GM18868 (cell line): ENCODE data around the gene FGD4.

Source experiments
- ATAC-seq: cut with Tn5 transposase; IDR thresholded peaks from one replicate; pipeline ENCODE4 v1.9.1; 2021; ENCODE audit warnings: mild to moderate bottlenecking, moderate library complexity; ENCODE audit not compliant: unreplicated experiment

The FGD4 gene

DNA sequence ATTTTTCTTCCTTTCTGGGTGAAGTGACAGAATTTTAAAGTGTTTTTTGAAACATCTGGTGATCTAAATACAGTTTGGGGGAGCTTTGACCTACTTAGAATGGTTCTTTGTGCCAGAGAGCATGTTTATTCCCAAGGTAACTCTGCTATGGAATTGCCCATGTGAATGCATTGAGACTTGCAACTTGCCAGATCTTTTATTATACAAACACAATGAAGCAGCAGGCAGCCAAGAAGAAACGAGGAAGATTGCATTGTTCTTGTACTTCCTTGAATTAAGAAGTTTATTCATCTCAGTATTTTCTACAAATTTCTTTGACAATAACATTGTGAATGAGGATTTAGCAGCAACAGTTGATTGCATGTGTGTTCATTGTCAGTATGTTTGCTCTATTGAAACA lies 55.5 kb downstream of the FGD4 start:
- no peak for ATAC-seq

DNA sequence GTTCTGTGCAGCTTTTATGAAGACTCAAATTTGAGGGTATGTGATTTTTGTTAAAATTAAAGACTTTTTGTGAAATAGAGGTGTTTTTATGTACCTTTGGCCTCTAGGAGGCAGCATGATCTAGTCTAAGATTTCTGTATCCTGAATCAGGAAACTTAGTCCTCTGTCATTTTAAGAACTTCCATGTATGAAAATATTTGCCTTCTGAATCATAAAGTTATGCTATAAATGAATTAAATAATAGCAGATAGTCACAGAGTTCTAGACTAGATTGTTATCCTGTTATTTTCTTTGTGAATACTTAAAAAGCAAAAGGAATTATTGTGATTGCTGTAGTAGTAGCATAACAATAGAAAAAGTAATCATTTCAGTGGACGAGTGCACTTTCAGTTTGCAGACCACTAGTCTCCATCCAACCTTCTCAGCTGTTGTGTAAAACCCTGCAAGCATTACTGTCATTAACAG lies 56.3 kb downstream of the FGD4 start:
- ATAC-seq = peak; percentile 56

DNA sequence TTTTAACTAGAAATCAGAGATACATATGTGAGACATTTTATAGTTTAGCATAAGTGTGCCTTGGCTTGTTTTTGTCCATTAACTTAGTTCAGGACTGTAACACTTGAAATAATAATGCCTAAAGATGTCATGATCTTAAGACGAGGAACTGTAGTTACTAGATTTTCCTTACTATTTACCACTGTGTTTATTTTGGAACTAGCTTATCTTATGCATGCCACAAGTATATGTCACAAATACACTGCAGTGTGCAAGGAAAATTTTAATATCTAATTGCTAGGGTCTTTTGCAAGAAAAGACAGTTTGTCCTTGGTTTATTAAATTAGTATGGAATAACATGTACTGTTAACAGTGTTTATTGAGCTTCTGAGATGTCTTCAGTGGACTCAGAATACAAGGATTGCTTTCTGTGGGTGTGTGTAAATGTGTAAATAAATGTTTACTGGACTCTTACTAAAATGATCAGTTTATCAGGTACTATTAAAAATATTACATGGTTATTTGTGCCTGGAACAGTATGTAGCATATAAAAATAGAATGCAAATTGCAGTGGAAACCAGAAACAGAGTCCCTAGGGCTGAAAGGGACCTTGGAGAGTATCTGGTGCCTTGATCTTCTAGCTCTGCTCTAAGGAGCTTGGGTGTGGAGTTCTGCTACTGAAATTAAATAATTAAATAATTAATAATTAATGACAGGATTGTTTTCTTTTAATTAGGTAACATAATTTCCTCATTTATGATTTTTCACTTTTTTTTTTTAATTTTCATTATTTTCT lies 58.1 kb downstream of the FGD4 start:
- ATAC-seq = no peak

DNA sequence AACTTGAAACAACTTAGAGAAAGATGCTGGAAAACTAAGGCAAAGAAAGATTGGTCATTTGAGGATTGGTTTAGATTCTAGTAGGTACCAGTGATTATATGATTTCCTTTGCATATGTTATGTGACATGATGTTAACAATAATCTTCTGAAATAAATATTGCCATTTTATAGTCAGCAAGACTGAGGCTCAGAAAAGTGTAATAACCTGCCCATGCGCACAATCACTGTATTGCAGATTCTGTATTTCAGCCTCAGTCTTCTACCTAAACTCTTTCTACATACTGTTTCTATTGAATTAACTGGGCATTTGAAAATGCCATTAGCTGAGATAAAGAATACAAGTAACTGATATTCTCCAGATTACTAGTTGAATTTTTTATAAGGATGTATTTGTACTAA lies 61.3 kb downstream of the FGD4 start:
- ATAC-seq = no peak

DNA sequence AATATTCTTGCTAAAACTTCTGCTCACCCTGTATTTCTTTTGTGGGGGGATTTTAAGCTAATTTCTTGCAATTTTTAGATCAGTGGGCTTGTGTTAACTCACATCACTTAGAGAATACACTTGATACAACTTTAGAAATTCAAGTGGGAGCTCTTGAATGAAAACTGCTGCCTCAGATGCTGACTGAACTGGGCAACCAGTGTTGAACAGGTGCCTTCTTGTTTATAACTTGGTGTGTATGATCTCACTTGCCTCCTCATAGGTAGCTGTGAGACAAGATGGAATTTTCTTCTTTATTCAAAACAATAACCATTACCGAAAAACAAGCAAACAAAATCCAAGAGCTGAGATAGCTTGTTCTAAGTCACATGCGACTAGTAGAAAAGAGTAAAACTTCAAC lies 63.5 kb downstream of the FGD4 start:
- ATAC-seq = no peak

DNA sequence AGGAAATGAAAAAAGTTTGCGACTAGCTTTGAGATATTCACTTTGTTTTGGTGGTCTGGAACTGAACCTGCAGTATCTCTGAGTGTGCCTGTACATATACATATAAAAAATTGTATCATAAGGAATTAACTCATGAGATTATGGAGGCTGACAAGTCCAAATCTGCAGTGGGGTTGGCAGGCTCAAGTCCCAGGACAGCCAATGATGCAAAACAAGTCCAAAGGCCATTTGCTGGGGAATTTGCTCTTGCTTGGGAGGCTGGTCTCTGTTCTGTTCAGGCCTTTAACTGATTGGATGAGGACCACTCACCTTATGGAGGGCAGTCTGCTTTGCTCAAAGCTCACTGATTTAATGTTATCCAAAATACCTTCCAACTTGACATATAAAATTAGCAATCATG lies 66.8 kb downstream of the FGD4 start:
- no peak for ATAC-seq

DNA sequence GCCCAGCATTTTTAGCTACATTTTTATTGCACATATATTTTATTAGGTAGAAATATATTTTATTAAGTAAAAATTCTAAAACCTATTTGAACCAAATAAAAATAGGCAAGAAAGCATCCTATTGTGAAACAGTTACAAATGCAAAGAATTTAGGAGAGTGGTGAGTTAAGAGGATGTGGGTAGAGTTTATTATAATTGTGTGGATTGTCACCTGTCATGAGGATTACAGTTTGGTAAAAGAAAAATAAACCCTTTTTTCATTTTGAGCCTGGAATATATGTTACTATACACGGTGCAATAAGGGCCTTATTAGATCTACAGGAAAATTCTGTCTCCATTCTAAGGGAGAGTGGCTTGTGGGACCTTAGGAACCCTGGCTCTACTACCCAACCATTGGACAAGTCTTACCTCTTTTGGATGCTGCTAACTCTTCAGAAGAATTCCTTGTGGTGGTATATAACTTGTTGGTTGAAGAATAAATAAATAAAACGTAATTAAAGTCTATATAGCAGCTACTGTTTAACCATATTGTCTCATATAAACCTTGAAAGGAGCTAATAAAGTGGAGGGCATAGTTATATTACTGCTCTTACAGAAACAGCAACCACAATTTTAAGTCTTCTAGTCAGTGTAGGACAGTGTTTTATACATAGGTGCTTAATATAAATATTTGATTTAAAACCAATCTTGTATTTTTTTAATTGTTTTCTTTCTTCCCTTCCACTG lies 67.8 kb downstream of the FGD4 start:
- ATAC-seq = no peak

DNA sequence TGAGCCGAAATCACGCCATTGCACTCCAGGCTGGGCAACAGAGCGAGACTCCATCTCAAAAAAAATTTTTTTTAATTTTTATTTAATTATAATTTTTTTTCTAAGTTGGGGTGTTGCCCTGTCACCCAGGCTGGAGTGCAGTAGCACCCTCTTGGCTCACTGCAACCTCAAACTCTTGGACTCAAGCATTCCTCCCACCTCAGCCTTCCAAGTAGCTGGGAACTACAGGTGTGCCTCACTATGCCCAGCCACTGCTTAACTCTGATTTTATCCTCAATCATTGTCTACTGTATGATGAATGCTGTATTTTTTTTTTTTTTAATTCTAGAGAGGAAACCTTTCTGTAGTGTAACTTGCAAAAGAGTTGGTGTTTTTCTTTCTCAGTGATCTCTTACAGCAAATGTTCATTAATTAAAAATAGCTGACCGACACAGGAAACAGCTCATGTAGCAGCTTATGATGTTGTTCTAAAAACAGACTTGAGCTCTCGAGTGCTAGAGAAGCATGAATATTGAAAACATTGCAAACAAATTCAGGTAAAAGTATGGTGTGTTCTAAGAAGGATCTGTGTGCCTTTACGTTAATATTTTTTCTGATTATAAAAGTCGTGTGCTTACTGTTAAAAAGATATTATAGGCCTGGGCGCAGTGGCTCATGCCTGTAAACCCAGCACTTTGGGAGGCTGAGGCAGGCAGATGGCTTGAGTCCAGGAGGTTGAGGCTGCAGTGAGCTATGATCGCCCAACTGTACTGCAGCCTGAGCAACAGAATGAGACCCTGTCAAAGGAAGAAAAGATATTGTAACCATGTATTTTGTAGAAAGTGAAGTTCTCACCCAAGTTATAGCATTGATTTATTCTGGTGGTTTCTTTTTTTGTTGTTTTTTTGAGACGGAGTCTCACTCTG lies 68.9 kb downstream of the FGD4 start:
- peak; percentile 55 for ATAC-seq

DNA sequence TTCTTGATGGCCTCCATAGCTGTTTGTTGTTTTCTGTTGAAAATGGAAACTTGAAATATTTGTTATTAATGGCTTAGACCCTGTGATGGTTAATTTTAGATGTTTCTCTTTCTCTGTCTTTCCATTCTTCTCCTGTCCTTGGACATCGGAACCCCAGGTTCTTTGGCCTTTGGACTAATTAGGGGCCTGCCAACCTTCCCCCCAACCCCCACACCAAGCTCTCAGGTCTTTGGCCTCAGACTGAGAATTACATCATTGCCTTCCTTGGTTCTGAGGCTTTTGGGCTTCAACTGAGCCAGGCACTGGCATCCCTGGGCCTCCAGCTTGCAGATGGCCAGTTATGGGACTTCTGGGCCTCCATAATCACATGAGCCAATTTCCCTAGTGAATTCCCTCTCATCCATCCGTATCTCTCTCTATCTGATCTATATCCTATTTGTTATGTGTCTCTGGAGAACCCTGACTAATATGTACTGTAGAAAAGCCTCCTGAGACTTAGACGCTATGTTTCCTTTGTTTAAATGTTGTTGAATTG lies 71.6 kb downstream of the FGD4 start:
- no peak for ATAC-seq

DNA sequence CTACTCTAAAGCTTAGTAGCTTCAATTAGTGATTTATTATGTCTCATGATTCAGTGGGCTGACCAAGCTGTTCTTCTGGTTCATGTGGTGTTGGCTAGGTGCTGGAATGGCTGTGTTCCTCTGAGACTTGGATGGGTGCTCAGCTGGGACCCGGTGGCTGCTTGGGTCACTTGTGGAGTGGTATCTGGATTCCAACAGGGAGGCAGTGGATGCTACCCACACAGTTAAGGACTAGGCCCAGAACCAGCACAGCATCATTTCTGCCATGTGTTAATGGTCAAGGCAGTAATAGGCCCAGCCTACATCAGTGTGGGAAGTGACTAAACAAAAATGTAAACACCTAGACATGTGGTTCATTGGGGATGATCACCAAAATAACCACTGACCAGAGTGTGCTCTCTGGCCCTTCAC lies 72.2 kb downstream of the FGD4 start:
- ATAC-seq = no peak

DNA sequence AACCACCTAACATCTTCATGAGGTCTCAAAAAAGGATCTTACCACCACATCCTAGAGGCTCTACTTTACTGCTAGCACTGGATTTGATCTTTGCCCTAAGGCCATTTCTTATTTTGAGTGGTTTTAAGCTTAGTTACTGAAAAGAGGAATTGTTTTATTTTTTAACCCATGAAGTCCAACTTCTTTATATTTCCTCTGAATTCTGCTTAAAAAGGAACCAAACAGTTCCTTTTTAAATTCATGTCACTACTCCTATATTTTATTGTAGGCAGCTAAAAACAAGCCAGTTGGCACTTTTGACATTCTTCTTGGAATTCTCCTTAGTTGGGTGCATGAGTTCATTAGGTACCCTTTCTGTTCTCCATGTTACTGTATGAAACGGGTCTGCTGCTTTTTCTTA lies 76.4 kb downstream of the FGD4 start:
- no peak for ATAC-seq

DNA sequence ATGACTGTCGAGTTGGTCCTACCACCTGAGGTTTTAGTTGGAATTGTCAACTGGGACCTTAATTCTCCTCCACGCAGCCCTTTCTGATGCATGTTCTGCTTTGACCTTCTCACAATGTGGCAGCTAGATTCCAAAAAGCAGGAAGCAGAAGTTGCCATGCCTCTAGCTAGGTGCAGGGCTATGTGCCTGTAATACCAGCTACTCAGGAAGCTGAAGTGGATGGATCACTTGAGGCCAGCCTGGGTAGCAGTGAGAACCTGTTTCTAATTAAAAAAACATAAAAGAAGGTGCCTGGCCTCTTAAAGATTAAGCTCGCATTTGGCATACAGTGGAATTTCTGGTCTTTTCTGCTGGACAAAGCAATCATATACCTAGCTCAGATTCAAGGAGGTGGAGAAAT lies 77.1 kb downstream of the FGD4 start:
- ATAC-seq = no peak

DNA sequence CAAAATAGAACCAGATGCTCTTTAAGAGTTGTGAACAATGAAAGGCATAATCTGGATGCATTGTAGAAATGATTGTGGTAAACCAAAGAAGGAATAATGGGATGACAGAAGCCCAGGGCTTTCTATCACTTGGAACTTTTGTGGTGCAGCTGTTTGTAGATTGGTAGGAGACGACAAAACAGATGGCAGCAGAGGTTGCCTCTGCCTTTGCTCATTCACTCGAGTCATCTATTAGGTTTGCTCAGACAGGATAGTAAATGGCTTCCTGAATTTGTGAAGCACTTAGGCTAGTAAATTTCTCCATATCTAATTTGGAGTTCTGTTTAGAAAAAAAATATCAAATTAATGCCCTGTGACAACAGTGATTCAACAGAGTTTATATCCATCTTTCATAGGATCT lies 78.4 kb downstream of the FGD4 start:
- no peak for ATAC-seq

DNA sequence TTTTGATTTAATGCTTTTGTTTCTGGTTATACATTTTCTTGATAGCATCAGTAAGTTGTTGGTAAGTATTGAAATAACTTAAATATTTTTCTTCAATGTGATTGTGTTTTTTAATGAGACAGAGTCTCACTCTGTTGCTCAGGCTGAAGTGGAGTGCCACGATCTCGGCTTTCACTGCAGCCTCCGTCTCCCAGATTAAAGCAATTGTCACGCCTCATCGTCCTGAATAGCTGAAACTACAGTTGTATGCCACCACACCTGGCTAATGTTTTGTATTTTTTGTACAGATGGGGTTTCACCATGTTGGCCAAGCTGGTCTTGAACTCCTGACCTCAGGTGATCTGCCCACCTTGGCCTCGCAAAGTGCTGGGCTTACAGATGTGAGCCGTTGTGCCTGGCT lies 78.8 kb downstream of the FGD4 start:
- ATAC-seq = no peak

DNA sequence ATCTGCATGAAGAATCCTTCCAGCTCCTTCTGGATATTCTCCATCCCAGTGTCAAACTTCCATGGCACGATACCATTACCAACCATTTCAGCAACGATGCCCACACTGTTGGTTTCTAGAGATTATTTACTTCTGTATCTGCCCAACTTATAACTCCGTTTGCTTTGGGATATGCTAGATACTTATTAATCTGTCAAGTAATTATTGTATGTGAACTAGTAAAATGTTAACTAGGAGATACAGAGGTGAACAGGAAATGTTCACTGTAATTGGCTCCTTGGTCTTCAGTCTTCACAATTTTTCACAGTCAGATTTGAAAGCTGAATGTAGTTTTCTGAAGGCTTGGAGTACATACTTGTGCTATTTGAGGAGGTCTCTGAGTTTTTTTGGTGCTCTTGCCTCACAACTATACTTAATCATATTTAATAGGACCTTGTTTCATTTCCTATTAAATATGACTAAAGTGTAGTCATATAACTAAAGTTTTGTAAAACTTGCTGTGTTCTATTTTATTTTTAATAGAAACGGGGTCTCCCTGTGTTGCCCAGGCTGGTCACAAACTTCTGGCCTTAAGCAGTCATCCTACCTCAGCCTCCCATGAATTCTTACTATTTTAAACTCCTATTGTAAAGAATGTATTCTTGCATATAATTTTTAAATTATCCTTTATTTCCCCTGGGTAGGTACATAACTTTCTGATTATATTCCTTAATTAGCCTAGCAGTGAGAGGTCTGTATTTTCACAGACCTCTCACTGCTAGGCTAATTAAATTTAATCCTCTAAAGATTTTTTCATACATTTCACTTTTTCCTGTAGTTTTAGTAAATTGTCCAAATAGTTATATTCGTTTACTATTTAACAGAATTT lies 79.7 kb downstream of the FGD4 start:
- ATAC-seq = no peak

DNA sequence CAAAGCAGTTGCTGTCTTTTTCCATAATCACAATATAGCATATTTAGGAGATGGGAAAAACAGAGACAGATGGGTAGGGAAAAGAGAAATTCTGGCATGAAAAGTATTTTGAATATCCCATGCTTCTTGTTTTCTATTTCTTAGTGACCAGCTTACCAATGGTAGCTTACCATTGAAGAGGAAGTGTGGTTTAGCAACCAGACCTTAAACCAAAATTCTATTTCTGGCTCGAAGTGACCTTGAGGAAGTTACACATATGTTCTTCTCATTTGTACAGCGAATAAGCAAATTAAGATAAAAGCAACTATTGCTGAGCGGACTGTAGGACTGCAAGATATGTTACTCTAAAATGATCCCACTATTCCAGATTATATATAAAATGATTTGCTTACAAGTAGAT lies 82.9 kb downstream of the FGD4 start:
- peak; percentile 70 for ATAC-seq

DNA sequence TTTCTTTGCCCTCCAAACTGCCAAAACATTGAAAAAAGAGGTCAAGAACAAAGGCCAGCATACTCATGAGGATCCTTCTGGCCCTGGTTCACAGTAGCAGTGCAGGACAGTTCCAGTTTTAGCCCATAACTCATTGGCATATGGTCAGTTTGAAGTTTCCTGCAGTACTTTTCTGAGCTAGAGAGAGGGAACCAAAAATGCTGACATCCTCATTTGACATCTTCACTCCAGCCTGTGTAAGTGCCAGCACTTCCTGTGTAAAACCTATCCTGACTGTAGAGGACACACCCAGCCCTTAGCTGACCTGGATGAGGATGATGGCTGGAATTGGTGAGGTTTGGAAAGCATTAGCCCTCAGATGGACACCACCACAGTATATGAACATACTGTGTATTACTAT lies 84.1 kb downstream of the FGD4 start:
- ATAC-seq = no peak

DNA sequence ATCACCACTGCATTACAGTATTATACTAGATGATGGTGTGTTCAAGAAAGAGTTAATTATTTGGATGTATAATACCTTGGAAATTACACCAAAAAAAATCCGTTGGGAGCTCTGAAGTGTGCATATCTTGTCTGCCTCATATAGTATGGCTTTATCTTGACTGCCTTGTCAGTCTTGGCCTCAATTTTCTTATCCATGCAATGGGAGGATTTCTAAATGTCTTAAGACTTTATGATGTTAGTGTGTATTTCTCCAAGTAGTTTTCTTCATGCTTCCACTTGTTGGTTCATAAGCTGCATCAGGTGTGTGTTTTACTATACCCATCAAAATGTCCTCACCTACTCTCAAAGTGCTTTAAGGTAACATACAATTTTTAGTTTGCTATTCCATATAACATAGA lies 84.6 kb downstream of the FGD4 start:
- no peak for ATAC-seq

DNA sequence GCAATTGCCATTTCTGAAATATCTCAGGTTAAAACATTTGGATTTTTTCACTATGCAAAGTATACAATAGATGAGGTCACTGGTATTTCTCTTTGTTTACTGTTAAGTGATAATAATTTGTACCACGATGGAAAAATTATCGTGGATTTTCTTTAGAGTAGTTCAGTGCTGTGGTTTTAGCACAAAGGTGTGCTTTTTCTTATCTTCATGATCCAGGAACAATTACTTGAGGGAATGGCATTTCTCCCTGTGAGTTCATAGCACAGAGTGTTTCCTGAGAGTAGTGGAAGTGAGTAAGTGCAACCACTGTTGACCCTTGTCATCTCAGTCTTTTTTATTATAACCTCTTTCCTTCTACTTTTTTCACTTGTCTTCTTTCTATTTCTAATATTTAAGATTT lies 86.8 kb downstream of the FGD4 start:
- ATAC-seq = no peak

DNA sequence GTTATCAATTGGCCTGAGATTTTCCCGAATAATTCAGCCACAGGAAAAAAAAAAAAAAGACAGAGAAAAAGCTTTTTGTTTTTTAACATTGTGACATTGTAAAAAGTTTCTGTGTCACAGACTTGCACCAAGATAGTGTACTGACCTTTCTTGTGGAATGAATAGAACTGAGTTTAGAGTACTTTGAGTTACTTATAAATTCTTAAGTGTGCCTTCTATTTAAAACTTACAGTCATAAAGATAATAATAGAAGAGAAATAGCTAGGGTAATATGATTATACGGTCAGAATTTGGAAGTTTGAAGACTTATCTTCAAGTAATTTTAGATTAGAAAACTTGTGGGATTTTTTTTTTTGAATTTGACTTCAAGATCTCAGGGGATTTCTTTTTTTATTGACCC lies 88.8 kb downstream of the FGD4 start:
- ATAC-seq = no peak
